Peyer's patch (tissue), 4 donors: Measurements from ENCODE around the gene ANKRD28.

Source experiments
- POLR2A ChIP-seq, 2 donors: fragments of 450-650 bp; IDR thresholded peaks; one replicate each; pipeline ENCODE4 v1.5.1; 2017; ENCODE audit warnings: antibody characterized with exemption in 2 of 2, mild to moderate bottlenecking in 2 of 2, moderate library complexity in 2 of 2
- TF ChIP-seq, protein P1 (sequence below), 6 experiments: fragments of 450-650 bp in 4 of 6; fragments of 200-600 bp in 2 of 6; sonication (generic) in 1 of 6; IDR thresholded peaks; one replicate each; pipeline ENCODE4 v1.5.1; 2017 to 2019; ENCODE audit warnings: antibody characterized with exemption in 6 of 6, mild to moderate bottlenecking in 3 of 6, moderate library complexity in 1 of 6

DNA sequence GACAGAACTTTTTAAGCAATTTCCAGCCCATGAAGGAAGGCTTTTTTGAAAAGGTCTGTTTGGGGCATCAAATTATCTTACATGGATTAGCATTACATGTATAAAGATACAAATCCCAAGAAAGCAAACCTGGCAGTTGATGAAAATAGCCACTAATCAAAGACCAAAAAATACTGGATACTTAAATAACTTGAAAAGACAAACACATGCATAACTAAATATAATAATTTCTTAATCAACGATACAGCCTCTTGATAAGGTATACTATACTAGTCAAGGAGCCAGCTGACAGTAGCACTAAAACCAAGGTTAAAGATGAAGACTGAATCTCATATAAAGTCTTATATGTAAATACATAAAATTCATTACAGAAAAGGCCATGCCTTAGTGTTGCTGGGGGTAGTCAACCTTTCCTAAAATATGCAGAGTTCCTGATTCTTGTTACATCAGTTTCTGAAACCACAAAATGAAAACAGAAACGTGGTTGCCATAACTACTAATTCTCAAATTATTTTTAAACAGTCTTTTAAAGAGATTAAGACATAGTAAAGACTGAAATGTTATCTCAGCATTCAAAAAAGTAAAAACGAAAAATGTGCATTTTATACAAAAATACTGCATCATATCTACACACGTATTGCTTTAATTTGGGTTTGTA lies 2.0 kb downstream of the ANKRD28 start:
- TF ChIP-seq POLR2A (IDR thresholded peaks at IDR 0.05): no peak
- TF ChIP-seq, protein P1, sequence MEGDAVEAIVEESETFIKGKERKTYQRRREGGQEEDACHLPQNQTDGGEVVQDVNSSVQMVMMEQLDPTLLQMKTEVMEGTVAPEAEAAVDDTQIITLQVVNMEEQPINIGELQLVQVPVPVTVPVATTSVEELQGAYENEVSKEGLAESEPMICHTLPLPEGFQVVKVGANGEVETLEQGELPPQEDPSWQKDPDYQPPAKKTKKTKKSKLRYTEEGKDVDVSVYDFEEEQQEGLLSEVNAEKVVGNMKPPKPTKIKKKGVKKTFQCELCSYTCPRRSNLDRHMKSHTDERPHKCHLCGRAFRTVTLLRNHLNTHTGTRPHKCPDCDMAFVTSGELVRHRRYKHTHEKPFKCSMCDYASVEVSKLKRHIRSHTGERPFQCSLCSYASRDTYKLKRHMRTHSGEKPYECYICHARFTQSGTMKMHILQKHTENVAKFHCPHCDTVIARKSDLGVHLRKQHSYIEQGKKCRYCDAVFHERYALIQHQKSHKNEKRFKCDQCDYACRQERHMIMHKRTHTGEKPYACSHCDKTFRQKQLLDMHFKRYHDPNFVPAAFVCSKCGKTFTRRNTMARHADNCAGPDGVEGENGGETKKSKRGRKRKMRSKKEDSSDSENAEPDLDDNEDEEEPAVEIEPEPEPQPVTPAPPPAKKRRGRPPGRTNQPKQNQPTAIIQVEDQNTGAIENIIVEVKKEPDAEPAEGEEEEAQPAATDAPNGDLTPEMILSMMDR (IDR thresholded peaks at IDR 0.05): no peak
